ENCODE measurements around the gene PARL.

PARL gene

GRCh38 chr3:183812761-183813445, 71.8 kb downstream of the PARL start:
- DNase-seq (ENCODE audit: low read depth, low spot score): no peak
- in situ Hi-C loops (cut with HindIII; ENCODE audit: low sequenced_read_pairs): no loop called here
- no peak for TF ChIP-seq CTCF (IDR thresholded peaks at IDR 0.05; ENCODE audit: low read depth, low read length)
- no peak overlapping the region for H3K4me3 ChIP-seq (ENCODE audit: low read depth, low read length)

- TF ChIP-seq CTCF (IDR thresholded peaks at IDR 0.05; ENCODE audit: low read depth, low read length): no peak
- no peak for DNase-seq (ENCODE audit: low read depth, low spot score)
- in situ Hi-C loops (cut with HindIII; ENCODE audit: low sequenced_read_pairs): no loop called here
- no peak overlapping the region for H3K4me3 ChIP-seq (ENCODE audit: low read depth, low read length)
These were observed 73.0 kb downstream of the PARL start for GRCh38 chr3:183811638-183812037.

- in situ Hi-C loops (cut with HindIII; ENCODE audit: low sequenced_read_pairs): no loop called here
- no peak for DNase-seq (ENCODE audit: low read depth, low spot score)
- no peak overlapping the region for H3K4me3 ChIP-seq (ENCODE audit: low read depth, low read length)
- no peak for TF ChIP-seq CTCF (IDR thresholded peaks at IDR 0.05; ENCODE audit: low read depth, low read length)
These were observed 73.8 kb downstream of the PARL start for GRCh38 chr3:183810643-183811594.

- in situ Hi-C loops (cut with HindIII; ENCODE audit: low sequenced_read_pairs): no loop called here
- no peak for DNase-seq (ENCODE audit: low read depth, low spot score)
- TF ChIP-seq CTCF (IDR thresholded peaks at IDR 0.05; ENCODE audit: low read depth, low read length): no peak
These were observed 75.4 kb downstream of the PARL start for GRCh38 chr3:183809270-183809669.

GRCh38 chr3:183808355-183808754, 76.3 kb downstream of the PARL start:
- DNase-seq (ENCODE audit: low read depth, low spot score): no peak
- no peak for TF ChIP-seq CTCF (IDR thresholded peaks at IDR 0.05; ENCODE audit: low read depth, low read length)
- no peak overlapping the region for H3K4me3 ChIP-seq (ENCODE audit: low read depth, low read length)
- in situ Hi-C loops (cut with HindIII; ENCODE audit: low sequenced_read_pairs): no loop called here

More at GRCh38 chr3:183809270-183809669, 75.4 kb downstream of the PARL start:
- H3K4me3 ChIP-seq (ENCODE audit: low read depth, low read length): no peak overlapping the region

- TF ChIP-seq CTCF (IDR thresholded peaks at IDR 0.05; ENCODE audit: low read depth, low read length): no peak
- in situ Hi-C loops (cut with HindIII; ENCODE audit: low sequenced_read_pairs): no loop called here
- H3K4me3 ChIP-seq (ENCODE audit: low read depth, low read length): no peak overlapping the region
- no peak for DNase-seq (ENCODE audit: low read depth, low spot score)
These were observed 76.8 kb downstream of the PARL start for GRCh38 chr3:183807881-183808280.
